ENCODE results near the gene DDAH1. TPM values are rescaled to one million over a fixed set of nuclear protein-coding genes. Genes with fewer than 3 reads are reported as not detected.

The DDAH1 gene
- polyA plus RNA-seq, 2 of the 4 experiments (the other 2 are of a cell fraction), result 5.7 to 12.6 TPM

- DNase-seq (ENCODE audit: low read depth in 1 of 2, low spot score in 1 of 2), result no peak
- no peak for ATAC-seq
- 25% methylated on average over 2 of the region's 2 CpGs for WGBS (ENCODE audit: missing lambda C conversion rate)
- ChIA-PET CTCF (interaction anchor here (1.0 to 2.7 kb wide), 3 partner anchors 18 to 72 kb away, joined by 3 to 14 read pairs (median 5); no protein-coding TSS in a partner anchor), POLR2A (no interaction called here)
- Histone ChIP-seq H3K4me1 (peaks cover 89% of the 10 kb centered on the region), H3K27ac (peak overlapping the region; percentile 56 to 85), H3K4me2 (peak overlapping the region; percentile 64), H3K4me3 (no peak overlapping the region), H3K9me3 (no peaks in the 10 kb centered on the region)
- no peak for FAIRE-seq
- no peak for TF ChIP-seq FOSL2 (IDR thresholded peaks at IDR 0.05)
- no peak for TF ChIP-seq FOSL2 (CRISPR knock-in tag; IDR thresholded peaks at IDR 0.05)
- TF ChIP-seq KDM1A (IDR thresholded peaks at IDR 0.05; ENCODE audit: low read depth), result no peak
- no peak for TF ChIP-seq RAD21 (conservative IDR thresholded peaks at IDR 0.05 in 1 of 2, IDR thresholded peaks at IDR 0.05 in 1 of 2)
- peak; percentile 17; the same call in 1 of the 2 replicates for TF ChIP-seq JUNB (IDR thresholded peaks at IDR 0.05)
- 0 out of 2 replicates have a peak, but pooled peaks have one; percentile 7 for TF ChIP-seq MAX (IDR thresholded peaks at IDR 0.05)
- no peak for TF ChIP-seq HEYL (CRISPR knock-in tag; IDR thresholded peaks at IDR 0.05)
These were observed 138.6 kb downstream of the DDAH1 start for GRCh38 chr1:85326336-85326735.

DNA sequence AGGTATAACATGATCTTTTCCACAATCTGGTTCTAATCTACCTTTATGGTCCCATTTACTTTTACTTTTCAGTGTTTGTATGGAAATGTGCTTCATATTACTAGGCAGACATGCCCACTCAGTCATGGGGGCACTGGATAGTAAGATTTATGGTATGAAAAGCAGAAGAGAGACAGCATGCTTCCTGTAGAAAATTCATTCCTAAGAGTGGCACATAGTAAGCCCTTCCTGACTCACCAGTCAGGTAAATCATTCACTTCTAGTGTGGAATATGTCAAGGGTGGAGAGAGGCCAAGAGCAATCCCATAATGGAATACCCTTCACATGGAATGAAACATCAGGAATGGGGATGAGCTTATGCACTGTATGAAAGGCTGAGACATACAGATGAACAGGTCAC lies 139.0 kb downstream of the DDAH1 start:
- peak overlapping the region; percentile 56 to 85 for H3K27ac ChIP-seq
- ATAC-seq (peak; percentile 79 to 82), FAIRE-seq (peak; percentile 28)

GRCh38 chr1:85323770-85324169 lies 141.2 kb downstream of the DDAH1 start:
- no peak overlapping the region for H3K4me3 ChIP-seq
- peak overlapping the region in 1 of 2 experiments; percentile 85; a peak in 3 of 6 replicates for H3K27ac ChIP-seq
- H3K9me3 ChIP-seq, result no peaks in the 10 kb centered on the region
- no peak for ATAC-seq
- CTCF ChIA-PET, result interaction anchor here (1.2 to 2.8 kb wide), 2 partner anchors 15 to 369 kb away, joined by 3 to 17 read pairs; no protein-coding TSS in a partner anchor
- 93% methylated on average over 5 of the region's 5 CpGs for WGBS (ENCODE audit: missing lambda C conversion rate)
- no peak overlapping the region for H3K4me2 ChIP-seq
- no peak for DNase-seq (ENCODE audit: low read depth in 1 of 2, low spot score in 1 of 2)
- POLR2A ChIA-PET, result no interaction called here
- peaks cover 89% of the 10 kb centered on the region for H3K4me1 ChIP-seq
- TF ChIP-seq, protein P1, sequence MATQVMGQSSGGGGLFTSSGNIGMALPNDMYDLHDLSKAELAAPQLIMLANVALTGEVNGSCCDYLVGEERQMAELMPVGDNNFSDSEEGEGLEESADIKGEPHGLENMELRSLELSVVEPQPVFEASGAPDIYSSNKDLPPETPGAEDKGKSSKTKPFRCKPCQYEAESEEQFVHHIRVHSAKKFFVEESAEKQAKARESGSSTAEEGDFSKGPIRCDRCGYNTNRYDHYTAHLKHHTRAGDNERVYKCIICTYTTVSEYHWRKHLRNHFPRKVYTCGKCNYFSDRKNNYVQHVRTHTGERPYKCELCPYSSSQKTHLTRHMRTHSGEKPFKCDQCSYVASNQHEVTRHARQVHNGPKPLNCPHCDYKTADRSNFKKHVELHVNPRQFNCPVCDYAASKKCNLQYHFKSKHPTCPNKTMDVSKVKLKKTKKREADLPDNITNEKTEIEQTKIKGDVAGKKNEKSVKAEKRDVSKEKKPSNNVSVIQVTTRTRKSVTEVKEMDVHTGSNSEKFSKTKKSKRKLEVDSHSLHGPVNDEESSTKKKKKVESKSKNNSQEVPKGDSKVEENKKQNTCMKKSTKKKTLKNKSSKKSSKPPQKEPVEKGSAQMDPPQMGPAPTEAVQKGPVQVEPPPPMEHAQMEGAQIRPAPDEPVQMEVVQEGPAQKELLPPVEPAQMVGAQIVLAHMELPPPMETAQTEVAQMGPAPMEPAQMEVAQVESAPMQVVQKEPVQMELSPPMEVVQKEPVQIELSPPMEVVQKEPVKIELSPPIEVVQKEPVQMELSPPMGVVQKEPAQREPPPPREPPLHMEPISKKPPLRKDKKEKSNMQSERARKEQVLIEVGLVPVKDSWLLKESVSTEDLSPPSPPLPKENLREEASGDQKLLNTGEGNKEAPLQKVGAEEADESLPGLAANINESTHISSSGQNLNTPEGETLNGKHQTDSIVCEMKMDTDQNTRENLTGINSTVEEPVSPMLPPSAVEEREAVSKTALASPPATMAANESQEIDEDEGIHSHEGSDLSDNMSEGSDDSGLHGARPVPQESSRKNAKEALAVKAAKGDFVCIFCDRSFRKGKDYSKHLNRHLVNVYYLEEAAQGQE (IDR thresholded peaks at IDR 0.05), result no peak
- TF ChIP-seq, protein P2, sequence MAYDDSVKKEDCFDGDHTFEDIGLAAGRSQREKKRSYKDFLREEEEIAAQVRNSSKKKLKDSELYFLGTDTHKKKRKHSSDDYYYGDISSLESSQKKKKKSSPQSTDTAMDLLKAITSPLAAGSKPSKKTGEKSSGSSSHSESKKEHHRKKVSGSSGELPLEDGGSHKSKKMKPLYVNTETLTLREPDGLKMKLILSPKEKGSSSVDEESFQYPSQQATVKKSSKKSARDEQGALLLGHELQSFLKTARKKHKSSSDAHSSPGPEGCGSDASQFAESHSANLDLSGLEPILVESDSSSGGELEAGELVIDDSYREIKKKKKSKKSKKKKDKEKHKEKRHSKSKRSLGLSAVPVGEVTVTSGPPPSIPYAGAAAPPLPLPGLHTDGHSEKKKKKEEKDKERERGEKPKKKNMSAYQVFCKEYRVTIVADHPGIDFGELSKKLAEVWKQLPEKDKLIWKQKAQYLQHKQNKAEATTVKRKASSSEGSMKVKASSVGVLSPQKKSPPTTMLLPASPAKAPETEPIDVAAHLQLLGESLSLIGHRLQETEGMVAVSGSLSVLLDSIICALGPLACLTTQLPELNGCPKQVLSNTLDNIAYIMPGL (CRISPR knock-in tag; IDR thresholded peaks at IDR 0.05; ENCODE audit: borderline replicate concordance), result no peak
- TF ChIP-seq NPAS2 (CRISPR knock-in tag; IDR thresholded peaks at IDR 0.05; ENCODE audit: borderline replicate concordance) (no peak), USF2 (IDR thresholded peaks at IDR 0.05) (no peak), EHF (CRISPR knock-in tag; IDR thresholded peaks at IDR 0.05) (no peak), HOXB5 (CRISPR knock-in tag; IDR thresholded peaks at IDR 0.05) (no peak), RNF2 (IDR thresholded peaks at IDR 0.05; ENCODE audit: borderline replicate concordance, low read depth) (no peak), HDAC2 (IDR thresholded peaks at IDR 0.05) (no peak), MAZ (IDR thresholded peaks at IDR 0.05; ENCODE audit: borderline replicate concordance, low read depth, low read length) (no peak)
- no peak for FAIRE-seq

More for the DNA sequence above, 139.0 kb downstream of the DDAH1 start:
- H3K4me2 ChIP-seq, result peak overlapping the region; percentile 64
- peaks cover 90% of the 10 kb centered on the region for H3K4me1 ChIP-seq
- TF ChIP-seq FOSL2 (IDR thresholded peaks at IDR 0.05) (no peak), FOSL2 (CRISPR knock-in tag; IDR thresholded peaks at IDR 0.05) (peak; percentile 60; the same call in 1 of the 2 replicates), PBX3 (IDR thresholded peaks at IDR 0.05) (0 out of 2 replicates have a peak, but pooled peaks have one; percentile 17), GATA3 (IDR thresholded peaks at IDR 0.05; ENCODE audit: borderline replicate concordance) (peak; percentile 59; the same call in 1 of the 2 replicates), JUNB (IDR thresholded peaks at IDR 0.05) (peak; percentile 54), CBX2 (IDR thresholded peaks at IDR 0.05; ENCODE audit: borderline replicate concordance, low read depth) (no peak), FOSB (CRISPR knock-in tag; IDR thresholded peaks at IDR 0.05) (no peak), MAX (IDR thresholded peaks at IDR 0.05) (peak; percentile 57)
- peak; percentile 64 to 78 for DNase-seq (ENCODE audit: low read depth in 1 of 2, low spot score in 1 of 2)
- H3K4me3 ChIP-seq, result no peak overlapping the region
- ChIA-PET CTCF (interaction anchor here (2.7 kb wide), 1 partner anchor 17 kb away, joined by 14 read pairs; no protein-coding TSS in a partner anchor), POLR2A (no interaction called here)
- no peaks in the 10 kb centered on the region for H3K9me3 ChIP-seq
